Transverse colon (tissue), 4 donors: ENCODE data around the gene IVD. TPM values are rescaled to one million over a fixed set of nuclear protein-coding genes. Genes with fewer than 3 reads are reported as not detected.
A peak's percentile ranks its signal among the peaks of the same experiment; 100 is the strongest.

ENCODE experiments used
- DNase-seq: peaks from one replicate; pipeline ENCODE4 v3.0.0-alpha.2; 2019
- H3K27ac ChIP-seq, 4 donors: fragments of 200-600 bp; sonication (generic); 2 replicates each; pipeline ENCODE4 v1.5.1; 2016 to 2018; ENCODE audit warnings: inconsistent platforms in 4 of 4
- H3K27me3 ChIP-seq: fragments of 200-600 bp; sonication (generic); 2 replicates; pipeline ENCODE4 v1.5.1; 2017; ENCODE audit warnings: inconsistent platforms
- H3K36me3 ChIP-seq, 4 donors: fragments of 200-600 bp; sonication (generic); 2 replicates each; pipeline ENCODE4 v1.5.1; 2017 to 2019; ENCODE audit warnings: inconsistent platforms in 4 of 4
- H3K4me1 ChIP-seq, 4 donors: fragments of 200-600 bp; sonication (generic); 2 replicates each; pipeline ENCODE4 v1.5.1; 2017 to 2020; ENCODE audit warnings: inconsistent platforms in 4 of 4
- H3K4me3 ChIP-seq, 4 donors: fragments of 200-600 bp; sonication (generic); 1 replicate in 1 of 4; 2 replicates in 3 of 4; pipeline versions ENCODE4 v1.5.1 to v1.6.1; 2017 to 2019; ENCODE audit warnings: inconsistent platforms in 4 of 4
- H3K9me3 ChIP-seq, 2 donors: fragments of 200-600 bp; sonication (generic); 2 replicates each; pipeline ENCODE4 v1.5.1; 2017 to 2019; ENCODE audit warnings: inconsistent platforms in 2 of 2
- CTCF ChIP-seq, 5 experiments: fragments of 200-600 bp in 3 of 5; fragments of 450-650 bp in 2 of 5; sonication (generic) in 3 of 5; IDR thresholded peaks; 1 replicate in 2 of 5; 2 replicates in 3 of 5; pipeline ENCODE4 v1.5.1; 2016 to 2017; ENCODE audit warnings: antibody characterized with exemption in 5 of 5, inconsistent platforms in 3 of 5, mild to moderate bottlenecking in 2 of 5, moderate library complexity in 1 of 5
- EP300 ChIP-seq: sonication (generic); formaldehyde crosslinking; IDR thresholded peaks from one replicate; pipeline ENCODE4 v1.6.1; 2017; ENCODE audit warnings: antibody characterized with exemption, low read depth
- POLR2A ChIP-seq: fragments of 450-650 bp; IDR thresholded peaks from one replicate; pipeline ENCODE4 v1.6.1; 2016; ENCODE audit warnings: antibody characterized with exemption, mild to moderate bottlenecking, moderate library complexity
- POLR2AphosphoS5 ChIP-seq, 3 donors: sonication (generic); formaldehyde crosslinking; IDR thresholded peaks; one replicate each; pipeline ENCODE4 v1.6.1; 2016; ENCODE audit warnings: antibody characterized with exemption in 3 of 3
- WGBS, 2 donors: methylation state at CpG; one replicate each; pipeline ENCODE4 v1.1.5; 2018; ENCODE audit warnings: low coverage in 1 of 2; 5-methylcytosine and 5-hydroxymethylcytosine counted together
- in situ Hi-C, 4 donors: fragments of 200-750 bp; cut with MboI; loops; one replicate each; pipeline versions ENCODE4 v1.15.0 to v1.15.1; 2017; ENCODE audit warnings: low sequenced_read_pairs in 3 of 4, low pct_ligation_motif_present in 1 of 4, low pct_unique_long_range_greater_than_20kb in 1 of 4
- intact Hi-C: fragments of 100-400 bp; cut with DNase I; formaldehyde crosslinking; loops from one replicate; pipeline ENCODE4 v1.15.1; 2023; ENCODE audit warnings: low total_unique reads
- total RNA-seq, 4 donors: library from RNA; depleted of rRNA; stranded (reverse); fragments of >200 nt; gene quantifications; one replicate each; pipeline ENCODE4 v1.1.0, GENCODE V29; 2016

Gene IVD
- total RNA-seq, 4 donors from 2014 or later = 51.4 to 122 (median 58.7) TPM

- no peak overlapping the region for H3K4me3 ChIP-seq
- no peaks in the 10 kb centered on the region for H3K9me3 ChIP-seq
- H3K27ac ChIP-seq = no peak overlapping the region
- intact Hi-C loops = no loop called here
- in situ Hi-C loops = loop anchor here in 1 of 4 donors (10.0 kb wide), 1 partner anchor 62 kb away; no protein-coding TSS in a partner anchor
- WGBS, 2 donors = 95% methylated on average over 9 of the region's 9 CpGs; no CpG with 5 or more reads in 1 of the 2 donors
- H3K36me3 ChIP-seq = no peaks in the 10 kb centered on the region
- no peak for TF ChIP-seq EP300
- TF ChIP-seq POLR2AphosphoS5 (IDR thresholded peaks at IDR 0.05) = no peak
- TF ChIP-seq POLR2A = no peak
- TF ChIP-seq CTCF (IDR thresholded peaks at IDR 0.05) = no peak
- peaks cover 0 to 3% (median 0%) of the 10 kb centered on the region in 4 donors for H3K4me1 ChIP-seq
- H3K27me3 ChIP-seq = no peaks in the 10 kb centered on the region
- no peak for DNase-seq
These were observed 21.6 kb downstream of the IVD start for GRCh38 chr15:40427188-40427587.

GRCh38 chr15:40428185-40428584, 22.6 kb downstream of the IVD start:
- Histone ChIP-seq H3K9me3 (no peaks in the 10 kb centered on the region), H3K27me3 (no peaks in the 10 kb centered on the region), H3K4me3 (no peak overlapping the region), H3K27ac (no peak overlapping the region), H3K36me3 (no peaks in the 10 kb centered on the region), H3K4me1 (peaks cover 0 to 3% (median 0%) of the 10 kb centered on the region in 4 donors)
- TF ChIP-seq POLR2A (no peak), CTCF (IDR thresholded peaks at IDR 0.05) (no peak), POLR2AphosphoS5 (IDR thresholded peaks at IDR 0.05) (no peak), EP300 (no peak)
- in situ Hi-C loops = loop anchor here in 1 of 4 donors (10.0 kb wide), 1 partner anchor 63 kb away; no protein-coding TSS in a partner anchor
- no peak for DNase-seq
- intact Hi-C loops = no loop called here
- WGBS, 2 donors = 91% methylated on average over 4 of the region's 4 CpGs; no CpG with 5 or more reads in 1 of the 2 donors

- in situ Hi-C loops (loop anchor here in 1 of 4 donors (10.0 kb wide), 1 partner anchor 64 kb away; no protein-coding TSS in a partner anchor), intact Hi-C loops (no loop called here)
- H3K4me3 ChIP-seq = no peak overlapping the region
- no peak for DNase-seq
- TF ChIP-seq POLR2A (no peak), POLR2AphosphoS5 (IDR thresholded peaks at IDR 0.05) (no peak), CTCF (IDR thresholded peaks at IDR 0.05) (no peak), EP300 (no peak)
- no peak overlapping the region for H3K27ac ChIP-seq
- peaks cover 0 to 3% (median 0%) of the 10 kb centered on the region in 4 donors for H3K4me1 ChIP-seq
- H3K9me3 ChIP-seq = no peaks in the 10 kb centered on the region
- WGBS, 2 donors = 81 to 86% methylated on average over 8 to 9 of the region's 10 CpGs
- no peaks in the 10 kb centered on the region for H3K36me3 ChIP-seq
- H3K27me3 ChIP-seq = no peaks in the 10 kb centered on the region
These were observed 23.6 kb downstream of the IVD start for GRCh38 chr15:40429068-40429710.

- in situ Hi-C loops = no loop called here
- TF ChIP-seq EP300 (no peak), POLR2AphosphoS5 (IDR thresholded peaks at IDR 0.05) (no peak), POLR2A (no peak), CTCF (IDR thresholded peaks at IDR 0.05) (no peak)
- Histone ChIP-seq H3K27ac (no peak overlapping the region), H3K4me1 (peaks cover 0 to 3% (median 0%) of the 10 kb centered on the region in 4 donors), H3K27me3 (no peaks in the 10 kb centered on the region), H3K9me3 (no peaks in the 10 kb centered on the region), H3K36me3 (no peaks in the 10 kb centered on the region), H3K4me3 (no peak overlapping the region)
- peak; percentile 69 for DNase-seq
- 45 to 80% methylated on average over 1 to 10 of the region's 10 CpGs for WGBS, 2 donors
- intact Hi-C loops = no loop called here
These were observed 24.7 kb downstream of the IVD start for GRCh38 chr15:40430271-40430805.
